ENCODE measurements around the gene PFKM. TPM values are rescaled to one million over a fixed set of nuclear protein-coding genes. Genes with fewer than 3 reads are reported as not detected.

The PFKM gene
- total RNA-seq, 4 donors from 2014 or later: 21.7 to 48.8 (median 32.7) TPM

DNA sequence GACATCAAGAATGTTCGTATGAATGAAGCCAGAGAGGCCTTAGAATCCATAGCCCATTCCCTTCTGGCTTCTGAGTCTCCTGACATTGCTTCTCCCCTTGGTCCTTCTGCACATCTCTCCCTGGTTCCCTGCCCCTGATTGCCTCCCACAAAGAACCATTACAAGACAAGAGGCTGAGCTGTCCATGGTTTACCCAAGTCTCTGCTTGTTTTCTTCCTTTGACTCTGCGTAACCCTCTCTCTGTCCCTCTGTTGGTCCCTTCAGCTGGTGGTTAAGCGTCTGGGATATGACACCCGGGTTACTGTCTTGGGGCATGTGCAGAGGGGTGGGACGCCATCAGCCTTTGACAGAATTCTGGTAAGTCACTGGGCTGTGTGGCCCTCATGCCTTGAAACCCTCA is 15.9 kb downstream of the PFKM start:
- TF ChIP-seq EP300 (IDR thresholded peaks at IDR 0.05; ENCODE audit: low read depth): no peak
- TF ChIP-seq, protein P1, sequence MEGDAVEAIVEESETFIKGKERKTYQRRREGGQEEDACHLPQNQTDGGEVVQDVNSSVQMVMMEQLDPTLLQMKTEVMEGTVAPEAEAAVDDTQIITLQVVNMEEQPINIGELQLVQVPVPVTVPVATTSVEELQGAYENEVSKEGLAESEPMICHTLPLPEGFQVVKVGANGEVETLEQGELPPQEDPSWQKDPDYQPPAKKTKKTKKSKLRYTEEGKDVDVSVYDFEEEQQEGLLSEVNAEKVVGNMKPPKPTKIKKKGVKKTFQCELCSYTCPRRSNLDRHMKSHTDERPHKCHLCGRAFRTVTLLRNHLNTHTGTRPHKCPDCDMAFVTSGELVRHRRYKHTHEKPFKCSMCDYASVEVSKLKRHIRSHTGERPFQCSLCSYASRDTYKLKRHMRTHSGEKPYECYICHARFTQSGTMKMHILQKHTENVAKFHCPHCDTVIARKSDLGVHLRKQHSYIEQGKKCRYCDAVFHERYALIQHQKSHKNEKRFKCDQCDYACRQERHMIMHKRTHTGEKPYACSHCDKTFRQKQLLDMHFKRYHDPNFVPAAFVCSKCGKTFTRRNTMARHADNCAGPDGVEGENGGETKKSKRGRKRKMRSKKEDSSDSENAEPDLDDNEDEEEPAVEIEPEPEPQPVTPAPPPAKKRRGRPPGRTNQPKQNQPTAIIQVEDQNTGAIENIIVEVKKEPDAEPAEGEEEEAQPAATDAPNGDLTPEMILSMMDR (IDR thresholded peaks at IDR 0.05): no peak
- no peak for TF ChIP-seq POLR2A (IDR thresholded peaks at IDR 0.05)
- no peak for TF ChIP-seq POLR2AphosphoS5 (IDR thresholded peaks at IDR 0.05)
- Histone ChIP-seq H3K36me3 (peaks cover 0 to 42% (median 17%) of the 10 kb centered on the region in 4 donors), H3K27me3 (no peaks in the 10 kb centered on the region), H3K27ac (no peak overlapping the region), H3K9me3 (no peaks in the 10 kb centered on the region), H3K4me3 (no peak overlapping the region), H3K4me1 (no peaks in the 10 kb centered on the region)
- intact Hi-C loops (cut with DNase I; ENCODE audit: low total_unique reads): no loop called here
- 83 to 92% methylated on average over 2 to 5 of the region's 5 CpGs for WGBS, 2 donors (ENCODE audit: low coverage in 1 of 2)
- in situ Hi-C loops (cut with MboI; ENCODE audit: low pct_ligation_motif_present in 1 of 4, low pct_unique_long_range_greater_than_20kb in 1 of 4, low sequenced_read_pairs in 3 of 4): no loop called here
- DNase-seq: no peak

DNA sequence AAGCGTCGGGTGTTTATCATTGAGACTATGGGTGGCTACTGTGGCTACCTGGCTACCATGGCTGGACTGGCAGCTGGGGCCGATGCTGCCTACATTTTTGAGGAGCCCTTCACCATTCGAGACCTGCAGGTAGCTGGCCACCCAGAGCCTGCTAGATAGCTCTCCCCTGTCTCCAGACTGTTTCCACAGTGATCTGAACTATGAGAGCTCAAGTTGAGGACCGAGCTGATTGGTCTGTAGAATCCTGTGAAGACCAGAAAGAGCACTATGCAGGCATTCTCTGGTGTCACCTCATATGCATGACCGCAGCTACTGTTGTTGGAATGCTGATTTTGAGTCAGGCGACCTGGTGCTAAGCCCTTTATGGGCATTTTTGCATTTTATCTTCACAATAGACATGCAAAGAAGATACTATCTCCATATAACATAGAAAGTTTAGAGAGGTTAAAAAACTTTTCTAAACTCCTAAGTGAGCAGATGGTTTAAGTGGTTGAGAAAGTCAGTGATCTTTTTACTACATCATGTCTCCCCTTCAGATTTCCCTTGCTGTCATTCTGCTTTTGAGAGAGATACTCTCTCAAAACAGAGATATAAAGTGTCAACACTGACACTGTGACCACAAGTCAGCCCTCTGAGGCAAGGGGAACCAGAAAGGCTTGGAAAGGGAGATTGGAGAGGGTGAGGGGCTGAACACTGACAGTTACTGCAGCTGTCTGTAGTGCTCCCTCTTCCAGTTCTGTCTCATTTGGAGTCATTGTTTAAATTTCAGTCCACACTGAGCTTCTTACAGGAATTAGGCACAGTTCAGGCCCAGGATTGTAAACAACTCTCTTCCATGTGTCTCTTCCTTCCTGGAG is 23.9 kb downstream of the PFKM start:
- no peak overlapping the region for H3K4me3 ChIP-seq
- no peak for TF ChIP-seq POLR2A (IDR thresholded peaks at IDR 0.05)
- in situ Hi-C loops (cut with MboI; ENCODE audit: low pct_ligation_motif_present in 1 of 4, low pct_unique_long_range_greater_than_20kb in 1 of 4, low sequenced_read_pairs in 3 of 4) (no loop called here), intact Hi-C loops (cut with DNase I; ENCODE audit: low total_unique reads) (no loop called here)
- 84 to 100% methylated on average over 1 to 7 of the region's 7 CpGs for WGBS, 2 donors (ENCODE audit: low coverage in 1 of 2)
- no peaks in the 10 kb centered on the region for H3K27me3 ChIP-seq
- H3K36me3 ChIP-seq: peaks cover 0 to 41% (median 18%) of the 10 kb centered on the region in 4 donors
- H3K27ac ChIP-seq: no peak overlapping the region
- no peaks in the 10 kb centered on the region for H3K9me3 ChIP-seq
- H3K4me1 ChIP-seq: no peaks in the 10 kb centered on the region
- no peak for DNase-seq

DNA sequence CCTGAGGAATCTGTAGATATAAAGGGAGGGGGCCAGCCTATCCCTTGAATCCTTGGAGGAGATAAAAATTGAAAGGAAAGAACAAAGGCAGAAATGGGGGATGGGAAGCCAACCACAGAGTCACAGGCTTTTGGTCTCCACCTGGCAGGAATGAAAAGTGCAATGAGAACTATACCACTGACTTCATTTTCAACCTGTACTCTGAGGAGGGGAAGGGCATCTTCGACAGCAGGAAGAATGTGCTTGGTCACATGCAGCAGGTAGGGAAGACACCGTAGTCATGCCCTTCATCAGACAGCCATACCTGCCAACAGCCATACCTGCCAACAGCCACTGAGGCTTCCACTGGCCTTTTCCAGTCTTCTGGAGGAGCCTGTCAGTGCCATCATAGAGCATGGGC is 24.7 kb downstream of the PFKM start:
- no peak overlapping the region for H3K27ac ChIP-seq
- H3K9me3 ChIP-seq: no peaks in the 10 kb centered on the region
- TF ChIP-seq POLR2AphosphoS5 (IDR thresholded peaks at IDR 0.05) (no peak), POLR2A (IDR thresholded peaks at IDR 0.05) (no peak), EP300 (IDR thresholded peaks at IDR 0.05; ENCODE audit: low read depth) (no peak)
- TF ChIP-seq, protein P1 (IDR thresholded peaks at IDR 0.05): no peak
- H3K4me3 ChIP-seq: no peak overlapping the region
- 92% methylated on average over 2 of the region's 2 CpGs; no CpG with 5 or more reads in 1 of the 2 donors for WGBS, 2 donors (ENCODE audit: low coverage in 1 of 2)
- DNase-seq: no peak
- peaks cover 0 to 48% (median 19%) of the 10 kb centered on the region in 4 donors for H3K36me3 ChIP-seq
- in situ Hi-C loops (cut with MboI; ENCODE audit: low pct_ligation_motif_present in 1 of 4, low pct_unique_long_range_greater_than_20kb in 1 of 4, low sequenced_read_pairs in 3 of 4) (no loop called here), intact Hi-C loops (cut with DNase I; ENCODE audit: low total_unique reads) (no loop called here)
- no peaks in the 10 kb centered on the region for H3K4me1 ChIP-seq
- H3K27me3 ChIP-seq: no peaks in the 10 kb centered on the region

DNA sequence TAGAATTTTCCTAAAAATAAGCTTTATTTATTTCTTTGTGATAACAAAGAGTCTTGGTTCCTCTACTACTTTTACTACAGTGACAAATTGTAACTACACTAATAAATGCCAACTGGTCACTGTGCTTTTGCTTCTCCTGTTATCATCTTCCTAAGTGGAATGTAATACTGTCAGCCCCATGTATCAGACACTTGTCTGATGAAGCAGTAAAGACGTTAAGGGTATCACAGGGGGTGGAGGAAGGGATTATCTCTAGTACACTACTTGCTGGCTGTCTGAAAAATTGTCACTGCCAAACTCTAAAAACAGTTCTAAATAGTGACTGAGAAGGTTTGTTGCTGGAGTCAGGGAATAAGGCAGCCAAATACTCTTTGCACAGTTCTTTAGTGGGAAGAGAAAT is 26.8 kb downstream of the PFKM start:
- Histone ChIP-seq H3K27ac (no peak overlapping the region), H3K4me3 (no peak overlapping the region), H3K9me3 (no peaks in the 10 kb centered on the region), H3K36me3 (peaks cover 0 to 68% (median 29%) of the 10 kb centered on the region in 4 donors), H3K27me3 (no peaks in the 10 kb centered on the region), H3K4me1 (no peaks in the 10 kb centered on the region)
- WGBS, 2 donors (ENCODE audit: low coverage in 1 of 2): 48 to 50% methylated on average over 1 of the region's 1 CpG
- in situ Hi-C loops (cut with MboI; ENCODE audit: low pct_ligation_motif_present in 1 of 4, low pct_unique_long_range_greater_than_20kb in 1 of 4, low sequenced_read_pairs in 3 of 4) (no loop called here), intact Hi-C loops (cut with DNase I; ENCODE audit: low total_unique reads) (no loop called here)
- DNase-seq: no peak
- no peak for TF ChIP-seq POLR2AphosphoS5 (IDR thresholded peaks at IDR 0.05)
- TF ChIP-seq EP300 (IDR thresholded peaks at IDR 0.05; ENCODE audit: low read depth): no peak
- TF ChIP-seq POLR2A (IDR thresholded peaks at IDR 0.05): no peak
- TF ChIP-seq, protein P1 (IDR thresholded peaks at IDR 0.05): no peak
